Measurements from ENCODE around the gene UBE2Q1. TPM values are rescaled to one million over a fixed set of nuclear protein-coding genes. Genes with fewer than 3 reads are reported as not detected.

UBE2Q1 gene
- polyA plus RNA-seq, 2 of the 4 experiments (the other 2 are of a cell fraction), result 17.6 to 49.7 TPM

DNA sequence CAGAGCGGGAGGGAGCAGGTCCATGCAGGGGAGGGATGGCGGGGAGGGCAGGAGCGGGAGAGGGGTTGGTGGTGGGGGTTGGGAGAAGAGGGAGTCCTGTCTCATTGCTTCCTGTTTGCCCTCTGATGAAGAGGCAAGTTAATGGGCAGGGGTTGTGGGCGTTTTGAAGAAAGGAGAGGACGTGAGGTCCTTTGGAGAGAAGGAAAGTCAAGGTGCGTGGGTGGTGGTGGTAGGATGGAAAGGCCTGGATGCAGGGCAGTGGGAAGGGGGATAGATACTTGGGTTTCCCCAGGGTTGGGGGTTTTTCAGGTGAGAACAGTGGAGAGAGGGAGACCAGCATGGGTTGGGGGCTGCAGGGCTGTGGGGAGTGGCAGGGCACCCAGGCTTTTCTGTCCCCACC lies 17.2 kb downstream of the UBE2Q1 start:
- Histone ChIP-seq H3K4me2 (no peak overlapping the region), H3K27ac (no peak overlapping the region), H3K4me3 (no peak overlapping the region), H3K4me1 (no peaks in the 10 kb centered on the region), H3K9me3 (no peaks in the 10 kb centered on the region)
- TF ChIP-seq MYC (IDR thresholded peaks at IDR 0.05; ENCODE audit: borderline replicate concordance, low read length) (no peak), NR3C1 (IDR thresholded peaks at IDR 0.05) (no peak), CHD4 (IDR thresholded peaks at IDR 0.05; ENCODE audit: borderline replicate concordance) (no peak), HDAC2 (IDR thresholded peaks at IDR 0.05) (no peak), RCOR1 (IDR thresholded peaks at IDR 0.05; ENCODE audit: low read depth, low read length) (no peak)
- POLR2A ChIA-PET, result no interaction called here
- DNase-seq (ENCODE audit: low read depth in 1 of 2, low spot score in 1 of 2) (no peak), FAIRE-seq (no peak), ATAC-seq (0 out of 6 replicates have a peak, but pooled peaks of 1 of the 2 experiments have one; percentile 4)
- CTCF ChIA-PET, result interaction anchor here (1.0 to 4.8 kb wide), 2 partner anchors 58 to 61 kb away, joined by 3 to 29 read pairs; no protein-coding TSS in a partner anchor
- 44% methylated on average over 6 of the region's 6 CpGs for WGBS (ENCODE audit: missing lambda C conversion rate)

DNA sequence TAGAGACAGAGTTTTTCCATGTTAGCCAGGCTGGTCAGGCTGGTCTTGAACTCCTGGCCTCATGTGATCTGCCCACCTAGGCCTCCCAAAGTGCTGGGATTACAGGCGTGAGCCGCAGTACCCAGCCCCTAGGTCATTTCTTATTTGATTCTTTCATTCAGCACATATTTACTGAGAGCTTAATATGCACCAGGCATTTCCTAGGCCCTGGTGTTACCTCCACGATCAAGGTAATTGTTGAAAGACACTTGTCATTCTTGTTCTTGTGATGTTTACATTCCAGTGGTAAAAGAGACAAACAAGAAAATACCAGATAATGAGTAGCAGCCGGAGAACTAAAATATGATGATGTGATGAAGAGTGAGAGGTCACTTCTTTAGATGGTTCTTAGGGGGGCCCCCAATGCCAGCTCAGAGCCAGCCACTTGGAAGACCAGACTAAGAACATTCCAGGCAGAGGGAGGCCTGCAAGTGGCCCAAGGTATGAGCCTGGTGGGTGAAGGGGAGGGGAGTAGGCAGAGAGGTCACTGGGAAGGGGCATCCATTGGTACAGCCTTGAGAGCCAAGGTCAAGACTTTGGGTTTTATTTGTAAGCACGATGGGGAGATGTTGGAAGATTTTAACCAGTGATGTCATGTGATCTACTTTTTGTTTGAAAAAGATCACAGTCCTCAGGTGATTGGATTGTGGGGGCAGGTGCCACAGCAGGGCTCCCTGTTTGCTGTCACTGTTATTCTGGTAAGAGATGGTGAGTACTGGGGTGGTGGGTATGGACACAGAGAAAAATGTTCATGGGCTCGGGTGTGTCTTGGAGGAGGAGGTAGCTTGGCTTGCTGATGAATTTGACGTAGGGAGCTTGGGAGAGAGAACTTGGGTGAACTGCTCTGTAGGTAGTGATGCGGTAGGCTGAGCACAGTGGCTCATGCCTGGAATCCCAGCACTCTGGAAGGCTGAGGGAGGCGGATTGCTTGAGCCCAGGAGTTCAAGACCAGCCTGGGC lies 18.7 kb downstream of the UBE2Q1 start:
- Histone ChIP-seq H3K4me1 (no peaks in the 10 kb centered on the region), H3K27ac (no peak overlapping the region), H3K4me2 (no peak overlapping the region), H3K4me3 (no peak overlapping the region), H3K9me3 (no peaks in the 10 kb centered on the region)
- no peak for TF ChIP-seq CEBPB (IDR thresholded peaks at IDR 0.05)
- TF ChIP-seq NR3C1 (IDR thresholded peaks at IDR 0.05), result no peak
- TF ChIP-seq ZFP36 (IDR thresholded peaks at IDR 0.05; ENCODE audit: borderline replicate concordance, partially characterized antibody), result no peak
- no peak for TF ChIP-seq NPAS2 (CRISPR knock-in tag; IDR thresholded peaks at IDR 0.05; ENCODE audit: borderline replicate concordance)
- no peak for TF ChIP-seq EHMT2 (IDR thresholded peaks at IDR 0.05; ENCODE audit: low read depth)
- TF ChIP-seq, protein P1, sequence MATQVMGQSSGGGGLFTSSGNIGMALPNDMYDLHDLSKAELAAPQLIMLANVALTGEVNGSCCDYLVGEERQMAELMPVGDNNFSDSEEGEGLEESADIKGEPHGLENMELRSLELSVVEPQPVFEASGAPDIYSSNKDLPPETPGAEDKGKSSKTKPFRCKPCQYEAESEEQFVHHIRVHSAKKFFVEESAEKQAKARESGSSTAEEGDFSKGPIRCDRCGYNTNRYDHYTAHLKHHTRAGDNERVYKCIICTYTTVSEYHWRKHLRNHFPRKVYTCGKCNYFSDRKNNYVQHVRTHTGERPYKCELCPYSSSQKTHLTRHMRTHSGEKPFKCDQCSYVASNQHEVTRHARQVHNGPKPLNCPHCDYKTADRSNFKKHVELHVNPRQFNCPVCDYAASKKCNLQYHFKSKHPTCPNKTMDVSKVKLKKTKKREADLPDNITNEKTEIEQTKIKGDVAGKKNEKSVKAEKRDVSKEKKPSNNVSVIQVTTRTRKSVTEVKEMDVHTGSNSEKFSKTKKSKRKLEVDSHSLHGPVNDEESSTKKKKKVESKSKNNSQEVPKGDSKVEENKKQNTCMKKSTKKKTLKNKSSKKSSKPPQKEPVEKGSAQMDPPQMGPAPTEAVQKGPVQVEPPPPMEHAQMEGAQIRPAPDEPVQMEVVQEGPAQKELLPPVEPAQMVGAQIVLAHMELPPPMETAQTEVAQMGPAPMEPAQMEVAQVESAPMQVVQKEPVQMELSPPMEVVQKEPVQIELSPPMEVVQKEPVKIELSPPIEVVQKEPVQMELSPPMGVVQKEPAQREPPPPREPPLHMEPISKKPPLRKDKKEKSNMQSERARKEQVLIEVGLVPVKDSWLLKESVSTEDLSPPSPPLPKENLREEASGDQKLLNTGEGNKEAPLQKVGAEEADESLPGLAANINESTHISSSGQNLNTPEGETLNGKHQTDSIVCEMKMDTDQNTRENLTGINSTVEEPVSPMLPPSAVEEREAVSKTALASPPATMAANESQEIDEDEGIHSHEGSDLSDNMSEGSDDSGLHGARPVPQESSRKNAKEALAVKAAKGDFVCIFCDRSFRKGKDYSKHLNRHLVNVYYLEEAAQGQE (IDR thresholded peaks at IDR 0.05), result no peak
- TF ChIP-seq NFE2L2 (conservative IDR thresholded peaks at IDR 0.05; ENCODE audit: low read length), result no peak
- no peak for TF ChIP-seq CBX8 (IDR thresholded peaks at IDR 0.05)
- no peak for TF ChIP-seq EP300 (IDR thresholded peaks at IDR 0.05)
- no peak for TF ChIP-seq JUNB (IDR thresholded peaks at IDR 0.05)
- no peak for TF ChIP-seq GATA3 (IDR thresholded peaks at IDR 0.05; ENCODE audit: borderline replicate concordance)
- TF ChIP-seq HOXB13 (CRISPR knock-in tag; IDR thresholded peaks at IDR 0.05; ENCODE audit: low read depth), result no peak
- TF ChIP-seq POLR2A (IDR thresholded peaks at IDR 0.05; ENCODE audit: low read length), result no peak
- TF ChIP-seq TP53 (CRISPR knock-in tag; IDR thresholded peaks at IDR 0.05), result no peak
- TF ChIP-seq CHD2 (IDR thresholded peaks at IDR 0.05; ENCODE audit: low read length, partially characterized antibody), result no peak
- TF ChIP-seq ZC3H11A (IDR thresholded peaks at IDR 0.05), result no peak
- no peak for TF ChIP-seq FOSB (CRISPR knock-in tag; IDR thresholded peaks at IDR 0.05)
- no peak for TF ChIP-seq ESRRA (IDR thresholded peaks at IDR 0.05; ENCODE audit: borderline replicate concordance, low read length)
- DNase-seq (ENCODE audit: low read depth in 1 of 2, low spot score in 1 of 2) (no peak), FAIRE-seq (no peak), ATAC-seq (no peak)
- CTCF ChIA-PET, result interaction anchor here (1.0 to 4.8 kb wide), 4 partner anchors 13 to 221 kb away, joined by 3 to 29 read pairs (median 3); no protein-coding TSS in a partner anchor
- 49% methylated on average over 9 of the region's 9 CpGs for WGBS (ENCODE audit: missing lambda C conversion rate)
- POLR2A ChIA-PET, result no interaction called here
